Skeletal muscle tissue (tissue), 4 donors: ENCODE results near the gene AMFR. TPM values are rescaled to one million over a fixed set of nuclear protein-coding genes. Genes with fewer than 3 reads are reported as not detected.
"Not testable (repeated sequence)": the region's sequence is repeated elsewhere in the genome, so short reads cannot be mapped to it uniquely, and the experiment has no call there.

ENCODE experiments used
- H3K27ac ChIP-seq: one replicate; pipeline ENCODE4 v1.7.0; 2013; ENCODE audit warnings: mild to moderate bottlenecking, low read depth, low read length, inconsistent platforms
- H3K27me3 ChIP-seq, 3 donors: one replicate each; pipeline ENCODE4 v1.7.0; 2013; ENCODE audit warnings: low read length in 3 of 3; ENCODE audit not compliant: control insufficient read depth in 3 of 3, insufficient read depth in 3 of 3
- H3K36me3 ChIP-seq, 3 donors: one replicate each; pipeline ENCODE4 v1.7.0; 2013; ENCODE audit warnings: low read length in 3 of 3; ENCODE audit not compliant: control insufficient read depth in 3 of 3, insufficient read depth in 3 of 3
- H3K4me1 ChIP-seq, 3 donors: one replicate each; pipeline ENCODE4 v1.7.0; 2013; ENCODE audit warnings: low read length in 3 of 3, mild to moderate bottlenecking in 3 of 3; ENCODE audit not compliant: control insufficient read depth in 3 of 3, insufficient read depth in 3 of 3
- H3K4me3 ChIP-seq, 3 donors: one replicate each; pipeline ENCODE4 v1.7.0; 2013; ENCODE audit warnings: low read length in 3 of 3
- H3K9ac ChIP-seq, 3 donors: one replicate each; pipeline ENCODE4 v1.7.0; 2013; ENCODE audit warnings: low read length in 3 of 3, mild to moderate bottlenecking in 3 of 3, moderate library complexity in 2 of 3, low read depth in 1 of 3
- H3K9me3 ChIP-seq, 3 donors: one replicate each; pipeline ENCODE4 v1.7.0; 2013; ENCODE audit warnings: low read length in 3 of 3; ENCODE audit not compliant: control insufficient read depth in 3 of 3
- total RNA-seq: library from RNA; depleted of rRNA; stranded (reverse); fragments of >200 nt; gene quantifications from one replicate; pipeline ENCODE4 v1.2.3, GENCODE V29; 2014
- donor health status: Osteomylitis.

The AMFR gene
- total RNA-seq, 1 donor from 2014 or later = 130 TPM

DNA sequence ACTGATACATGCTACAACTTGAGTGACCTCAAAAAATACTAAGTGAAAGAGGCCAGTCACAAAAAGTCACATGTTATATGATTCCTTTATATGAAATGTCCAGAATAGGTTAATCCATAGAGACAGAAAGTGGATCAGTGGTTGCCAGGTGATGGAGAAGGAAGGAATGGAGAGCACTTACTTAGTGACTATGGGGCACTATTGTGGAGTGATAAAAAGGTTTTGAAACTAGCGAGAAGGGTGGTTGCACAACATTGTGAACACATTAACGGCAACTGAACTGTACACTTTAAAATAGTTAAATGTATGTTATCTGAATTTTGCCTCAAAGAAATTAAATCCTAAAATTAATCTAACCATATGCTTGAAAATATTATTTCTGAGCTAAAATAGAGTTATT is 25.9 kb downstream of the AMFR start:
- Histone ChIP-seq H3K27ac (peak overlapping the region; percentile 46), H3K36me3 (peaks cover 25 to 33% (median 28%) of the 10 kb centered on the region in 3 donors), H3K27me3 (no peaks in the 10 kb centered on the region)

DNA sequence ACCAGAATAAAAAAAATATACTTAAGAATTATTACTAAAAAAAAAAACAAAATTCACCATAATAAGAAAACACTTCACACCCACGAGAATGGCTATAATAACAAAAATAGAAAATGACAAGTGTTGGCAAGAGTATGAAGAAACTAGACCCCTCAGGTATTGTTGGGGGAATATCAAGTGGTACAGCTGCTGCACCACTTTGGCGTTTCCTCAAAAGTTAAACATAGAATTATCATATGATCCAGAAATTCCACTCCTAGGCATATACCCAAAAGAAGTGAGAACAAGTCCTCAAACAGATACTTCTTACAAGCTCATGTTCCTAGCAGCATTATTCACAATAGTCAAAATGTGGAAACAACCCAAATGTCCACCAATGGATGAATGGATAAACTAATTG is 26.3 kb downstream of the AMFR start:
- no peaks in the 10 kb centered on the region for H3K27me3 ChIP-seq
- peaks cover 6 to 16% (median 14%) of the 10 kb centered on the region in 3 donors for H3K4me1 ChIP-seq
- peak overlapping the region; percentile 76 for H3K27ac ChIP-seq
- H3K36me3 ChIP-seq = peaks cover 22 to 29% (median 24%) of the 10 kb centered on the region in 3 donors
- H3K9ac ChIP-seq = peak overlapping the region in 1 of 3 donors; percentile 27
- no peak overlapping the region for H3K4me3 ChIP-seq
- H3K9me3 ChIP-seq = no peaks in the 10 kb centered on the region

More for the DNA sequence above, 25.9 kb downstream of the AMFR start:
- H3K9ac ChIP-seq = no peak overlapping the region
- H3K9me3 ChIP-seq = no peaks in the 10 kb centered on the region
- H3K4me1 ChIP-seq = peaks cover 6 to 16% (median 14%) of the 10 kb centered on the region in 3 donors
- H3K4me3 ChIP-seq = no peak overlapping the region

DNA sequence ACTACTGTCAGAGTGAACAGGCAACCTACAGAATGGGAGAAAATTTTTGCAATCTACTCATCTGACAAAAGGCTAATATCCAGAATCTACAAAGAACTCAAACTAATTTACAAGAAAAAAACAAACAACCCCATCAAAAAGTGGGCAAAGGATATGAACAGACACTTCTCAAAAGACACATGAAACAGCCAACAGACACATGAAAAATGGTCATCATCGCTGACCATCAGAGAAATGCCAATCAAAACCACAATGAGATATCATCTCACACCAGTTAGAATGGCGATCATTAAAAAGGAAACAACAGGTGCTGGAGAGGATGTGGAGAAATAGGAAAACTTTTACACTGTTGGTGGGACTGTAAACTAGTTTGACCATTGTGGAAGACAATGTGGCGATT is 28.6 kb downstream of the AMFR start:
- H3K27ac ChIP-seq, H3K4me3 ChIP-seq, H3K9ac ChIP-seq, H3K9me3 ChIP-seq, H3K27me3 ChIP-seq: not testable (repeated sequence)
- peaks cover 10 to 15% (median 11%) of the 10 kb centered on the region in 3 donors for H3K36me3 ChIP-seq
- peaks cover 6 to 14% (median 10%) of the 10 kb centered on the region in 3 donors for H3K4me1 ChIP-seq

DNA sequence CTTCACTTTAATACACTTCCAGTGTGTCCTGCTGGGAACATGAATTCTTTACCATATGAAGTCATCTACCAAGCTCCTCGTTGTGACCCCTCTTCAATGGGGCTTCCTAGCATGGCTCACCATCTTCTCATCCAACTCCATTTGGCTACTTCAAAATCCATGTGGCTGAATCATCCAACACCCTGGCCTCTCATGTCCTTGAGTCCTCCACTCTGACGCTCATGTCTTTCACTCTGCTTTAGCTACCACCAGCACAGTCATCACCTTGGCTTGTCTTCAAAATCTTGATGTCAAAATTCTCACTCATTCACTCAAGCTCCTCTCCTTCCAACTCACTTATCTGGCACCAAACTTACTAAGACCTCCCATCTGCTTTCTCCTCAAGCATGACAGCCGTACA is 35.8 kb downstream of the AMFR start:
- no peak overlapping the region for H3K9ac ChIP-seq
- no peaks in the 10 kb centered on the region for H3K9me3 ChIP-seq
- no peak overlapping the region for H3K27ac ChIP-seq
- no peak overlapping the region for H3K4me3 ChIP-seq
- H3K4me1 ChIP-seq = peaks cover 0 to 4% (median 0%) of the 10 kb centered on the region in 3 donors
- peaks cover 27 to 32% (median 29%) of the 10 kb centered on the region in 3 donors for H3K36me3 ChIP-seq
- no peaks in the 10 kb centered on the region for H3K27me3 ChIP-seq

DNA sequence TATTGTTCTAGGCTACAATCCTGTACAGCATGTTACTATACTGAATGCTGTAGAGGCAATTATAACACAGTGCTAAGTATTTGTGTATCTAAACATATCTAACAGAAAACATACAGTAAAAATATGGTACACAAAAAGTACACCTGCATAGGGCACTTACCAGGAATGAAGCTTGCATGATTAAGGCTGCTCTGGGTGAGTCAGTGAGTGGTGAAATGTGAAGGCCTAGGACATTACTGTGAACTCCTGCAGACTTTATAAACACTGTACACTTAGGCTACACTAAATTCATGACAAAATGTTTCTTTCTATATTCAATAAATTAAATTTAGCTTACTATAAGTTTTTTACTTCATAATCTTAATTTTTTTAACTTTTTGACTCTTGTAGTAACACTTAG is 37.1 kb downstream of the AMFR start:
- no peaks in the 10 kb centered on the region for H3K27me3 ChIP-seq
- H3K4me3 ChIP-seq = no peak overlapping the region
- no peaks in the 10 kb centered on the region for H3K9me3 ChIP-seq
- H3K4me1 ChIP-seq = peaks cover 0 to 4% (median 0%) of the 10 kb centered on the region in 3 donors
- no peak overlapping the region for H3K27ac ChIP-seq
- H3K9ac ChIP-seq = no peak overlapping the region
- peaks cover 34 to 45% (median 39%) of the 10 kb centered on the region in 3 donors for H3K36me3 ChIP-seq

DNA sequence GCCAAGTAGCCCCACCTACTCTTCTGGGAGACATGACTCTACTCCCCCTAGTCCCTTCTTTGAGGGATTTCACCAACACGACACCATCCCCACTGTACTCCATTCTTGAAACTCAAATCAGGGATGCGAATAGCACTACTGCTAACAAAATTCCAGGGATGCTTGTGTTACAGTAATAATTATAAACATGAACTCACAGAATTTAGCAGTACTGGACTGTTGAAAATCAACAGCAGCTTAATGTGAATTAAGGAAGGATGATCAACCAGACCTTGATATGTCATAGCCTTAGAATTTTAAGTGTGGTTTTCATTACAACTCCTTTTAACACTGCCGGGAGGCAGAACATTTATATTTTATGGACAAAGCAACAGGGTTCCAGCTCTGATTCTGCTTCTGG is 37.9 kb downstream of the AMFR start:
- H3K36me3 ChIP-seq = peaks cover 37 to 53% (median 45%) of the 10 kb centered on the region in 3 donors
- peaks cover 0 to 4% (median 0%) of the 10 kb centered on the region in 3 donors for H3K4me1 ChIP-seq
- H3K9ac ChIP-seq = no peak overlapping the region
- H3K9me3 ChIP-seq = no peaks in the 10 kb centered on the region
- H3K27me3 ChIP-seq = no peaks in the 10 kb centered on the region
- no peak overlapping the region for H3K27ac ChIP-seq
- no peak overlapping the region for H3K4me3 ChIP-seq

DNA sequence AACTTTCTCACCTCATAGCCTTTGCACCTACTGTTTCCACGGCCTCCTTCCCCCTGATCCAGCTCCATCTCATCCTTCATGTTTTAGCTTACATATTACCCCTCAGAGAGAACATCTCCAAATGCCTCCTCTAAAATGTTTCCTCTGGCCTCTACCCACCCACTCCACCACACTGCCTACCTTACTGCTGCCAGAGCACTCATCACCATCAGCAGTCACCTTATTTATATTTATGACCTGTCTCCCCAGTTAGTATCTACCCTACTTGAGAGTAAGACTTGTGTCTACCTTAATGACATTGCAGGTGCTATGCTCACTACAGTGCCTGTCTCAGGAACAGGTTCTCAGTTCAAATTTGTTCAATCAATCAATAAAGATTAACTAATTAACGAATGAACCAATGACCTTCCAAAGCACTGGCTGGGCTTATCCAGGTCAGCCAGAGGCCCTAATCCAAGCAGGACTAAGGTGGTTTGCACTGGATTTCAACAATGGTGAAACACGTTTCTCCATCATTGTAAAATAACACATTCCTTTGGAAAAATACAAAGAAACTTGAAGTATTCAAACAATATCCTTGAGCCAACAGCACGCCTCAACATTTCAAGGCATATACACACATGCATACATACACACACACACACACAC is 41.1 kb downstream of the AMFR start:
- Histone ChIP-seq H3K4me1 (no peaks in the 10 kb centered on the region), H3K27ac (no peak overlapping the region), H3K4me3 (no peak overlapping the region), H3K9me3 (peaks cover 0 to 4% (median 4%) of the 10 kb centered on the region in 3 donors), H3K27me3 (no peaks in the 10 kb centered on the region), H3K9ac (no peak overlapping the region), H3K36me3 (peaks cover 46 to 73% (median 57%) of the 10 kb centered on the region in 3 donors)

DNA sequence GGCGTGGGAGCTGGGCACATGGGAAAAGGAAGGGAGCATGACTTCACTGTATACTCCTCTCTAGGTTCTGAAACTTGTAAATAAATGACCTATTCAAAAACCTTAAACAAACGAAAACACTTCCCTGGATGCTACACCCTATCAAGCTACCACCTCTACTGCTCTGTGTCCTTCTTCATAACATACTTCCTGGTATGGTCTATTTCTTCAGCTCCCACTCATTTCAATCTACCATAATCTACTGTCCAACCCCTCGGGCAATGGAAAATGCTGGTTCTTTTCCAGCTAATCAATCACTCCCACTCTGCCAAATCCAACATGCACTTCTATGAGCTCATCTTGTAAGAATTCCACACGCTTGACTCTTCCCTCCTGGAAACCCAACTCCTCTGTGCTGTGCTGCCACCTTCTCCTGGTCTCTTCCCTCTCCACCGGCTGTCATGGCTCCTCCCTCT is 42.4 kb downstream of the AMFR start:
- peaks cover 0 to 4% (median 4%) of the 10 kb centered on the region in 3 donors for H3K9me3 ChIP-seq
- H3K9ac ChIP-seq = no peak overlapping the region
- peaks cover 42 to 63% (median 53%) of the 10 kb centered on the region in 3 donors for H3K36me3 ChIP-seq
- no peaks in the 10 kb centered on the region for H3K27me3 ChIP-seq
- no peak overlapping the region for H3K27ac ChIP-seq
- no peak overlapping the region for H3K4me3 ChIP-seq
- H3K4me1 ChIP-seq = no peaks in the 10 kb centered on the region

DNA sequence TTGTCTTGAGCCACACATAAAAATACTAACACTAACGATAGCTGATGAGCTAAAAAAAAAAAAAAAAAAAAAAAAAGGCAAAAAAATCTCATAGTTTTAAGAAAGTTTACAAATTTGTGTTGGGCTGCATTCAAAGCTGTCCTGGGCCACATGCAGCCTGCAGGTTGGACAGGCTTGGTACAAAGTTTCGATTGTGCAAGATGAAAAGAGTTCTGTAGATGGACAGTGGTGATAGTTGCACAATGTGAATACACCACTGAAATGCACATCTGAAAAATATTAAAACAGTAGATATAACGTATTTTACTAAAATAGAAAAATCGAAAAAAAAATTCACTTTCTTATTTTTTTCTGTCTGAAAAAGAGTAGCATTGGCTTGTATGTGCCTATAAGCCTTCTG is 42.9 kb downstream of the AMFR start:
- Histone ChIP-seq H3K9me3 (peaks cover 0 to 4% (median 4%) of the 10 kb centered on the region in 3 donors), H3K4me3 (no peak overlapping the region), H3K9ac (no peak overlapping the region), H3K27me3 (no peaks in the 10 kb centered on the region), H3K27ac (no peak overlapping the region), H3K4me1 (no peaks in the 10 kb centered on the region), H3K36me3 (peaks cover 38 to 58% (median 49%) of the 10 kb centered on the region in 3 donors)

DNA sequence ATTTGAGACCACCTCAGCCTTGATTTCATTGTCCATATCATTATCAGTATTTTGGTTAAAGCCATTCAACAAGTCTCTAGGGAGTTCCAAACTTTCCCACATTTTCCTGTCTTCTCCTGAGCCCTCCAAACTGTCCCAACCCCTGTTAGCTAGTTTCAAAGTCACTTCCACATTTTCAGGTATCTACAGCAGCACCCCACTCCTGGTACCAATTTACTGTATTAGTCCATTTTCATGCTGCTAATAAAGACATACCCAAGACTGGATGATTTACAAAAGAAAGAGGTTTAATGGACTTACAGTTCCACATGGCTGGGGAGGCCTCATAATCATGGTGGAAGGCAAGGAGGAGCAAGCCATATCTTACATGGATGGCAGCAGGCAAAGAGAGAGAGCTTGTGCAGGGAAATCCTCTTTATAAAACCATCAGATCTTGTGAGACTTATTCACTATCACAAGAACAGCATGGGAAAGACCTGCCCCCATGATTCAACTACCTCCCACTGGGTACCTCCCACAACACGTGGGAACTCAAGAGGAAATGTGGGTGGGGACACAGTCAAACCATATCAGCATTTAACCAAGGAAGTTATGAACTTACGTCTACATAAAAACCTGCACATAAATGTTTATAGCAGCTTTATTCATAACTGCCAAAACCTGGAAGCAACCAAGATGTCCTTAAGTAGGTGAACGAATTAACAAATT is 44.4 kb downstream of the AMFR start:
- H3K27me3 ChIP-seq, H3K4me1 ChIP-seq, H3K27ac ChIP-seq, H3K9ac ChIP-seq, H3K4me3 ChIP-seq, H3K9me3 ChIP-seq: not testable (repeated sequence)
- H3K36me3 ChIP-seq = peaks cover 33 to 54% (median 45%) of the 10 kb centered on the region in 3 donors
